DOHH2 (cell line): ENCODE data around the gene TTLL7.

ENCODE experiments used
- H3F3A ChIP-seq: fragments of 200-600 bp; sonication (generic), shearing (Covaris generic); 2 replicates; pipeline ENCODE4 v1.6.0; 2016; ENCODE audit warnings: antibody characterized with exemption, mild to moderate bottlenecking; ENCODE audit not compliant: control insufficient read depth, insufficient read depth
- H3K27ac ChIP-seq: fragments of 200-600 bp; sonication (generic); 2 replicates; pipeline ENCODE4 v1.5.1; 2014; ENCODE audit warnings: low read depth, mild to moderate bottlenecking, low read length, moderate library complexity
- H3K27me3 ChIP-seq: fragments of 200-600 bp; sonication (generic); 2 replicates; pipeline ENCODE4 v1.6.1; 2014; ENCODE audit warnings: mild to moderate bottlenecking, low read length, mixed read lengths; ENCODE audit not compliant: control insufficient read depth
- H3K36me3 ChIP-seq: fragments of 200-600 bp; sonication (generic); 2 replicates; pipeline ENCODE4 v1.6.1; 2014; ENCODE audit warnings: mild to moderate bottlenecking, low read length, moderate library complexity, mixed read lengths; ENCODE audit not compliant: control insufficient read depth
- H3K4me1 ChIP-seq: fragments of 200-600 bp; sonication (generic); 2 replicates; pipeline ENCODE4 v1.6.1; 2014; ENCODE audit warnings: mild to moderate bottlenecking, low read length, mixed read lengths; ENCODE audit not compliant: control insufficient read depth
- H3K4me2 ChIP-seq: fragments of 200-600 bp; sonication (generic); 2 replicates; pipeline ENCODE4 v1.6.0; 2014; ENCODE audit warnings: mild to moderate bottlenecking, low read length, moderate library complexity
- H3K4me3 ChIP-seq: fragments of 200-600 bp; sonication (generic); 2 replicates; pipeline ENCODE4 v1.5.1; 2014; ENCODE audit warnings: mild to moderate bottlenecking, low read length, mixed read lengths
- H3K79me2 ChIP-seq: fragments of 200-600 bp; sonication (generic); 2 replicates; pipeline ENCODE4 v1.6.1; 2014; ENCODE audit warnings: mild to moderate bottlenecking, low read length, mixed read lengths; ENCODE audit not compliant: control insufficient read depth
- H3K9me2 ChIP-seq: fragments of 200-600 bp; sonication (generic); replicated peaks from 2 replicates; pipeline ENCODE4 v1.6.1; 2014; ENCODE audit warnings: mild to moderate bottlenecking, low read length, mixed read lengths; ENCODE audit not compliant: control insufficient read depth
- H3K9me3 ChIP-seq: fragments of 200-600 bp; sonication (generic); 2 replicates; pipeline ENCODE4 v1.6.1; 2014; ENCODE audit warnings: antibody characterized with exemption, low read length, mixed read lengths; ENCODE audit not compliant: control insufficient read depth, insufficient read depth
- H4K20me1 ChIP-seq: fragments of 200-600 bp; sonication (generic); 2 replicates; pipeline ENCODE4 v1.6.0; 2014; ENCODE audit warnings: low read depth, mild to moderate bottlenecking, antibody characterized with exemption, low read length, moderate library complexity; ENCODE audit not compliant: control insufficient read depth, insufficient read depth
- CTCF ChIP-seq: fragments of 200-600 bp; sonication (generic); IDR thresholded peaks from one replicate; pipeline ENCODE4 v1.5.1; 2014; ENCODE audit warnings: antibody characterized with exemption, mild to moderate bottlenecking, low read depth, low read length; ENCODE audit not compliant: poor library complexity, severe bottlenecking
- EZH2phosphoT487 ChIP-seq: fragments of 200-600 bp; sonication (generic); IDR thresholded peaks from 2 replicates; pipeline ENCODE4 v1.6.1; 2017; ENCODE audit warnings: borderline replicate concordance, mild to moderate bottlenecking, antibody characterized with exemption, low read length, moderate library complexity, mixed read lengths

The TTLL7 gene

GRCh38 chr1:83834621-83835264 lies 164.2 kb downstream of the TTLL7 start:
- Histone ChIP-seq H3K27ac (no peak overlapping the region), H3K4me3 (no peak overlapping the region), H3K36me3 (no peaks in the 10 kb centered on the region), H3F3A (no peaks in the 10 kb centered on the region), H3K79me2 (no peaks in the 10 kb centered on the region), H3K4me2 (no peak overlapping the region), H3K9me2 (no peaks in the 10 kb centered on the region), H3K4me1 (no peaks in the 10 kb centered on the region), H4K20me1 (no peaks in the 10 kb centered on the region), H3K27me3 (no peaks in the 10 kb centered on the region), H3K9me3 (no peaks in the 10 kb centered on the region)
- no peak for TF ChIP-seq EZH2phosphoT487
- TF ChIP-seq CTCF: no peak

- Histone ChIP-seq H3K27ac (no peak overlapping the region), H3K27me3 (no peaks in the 10 kb centered on the region), H3K9me2 (no peaks in the 10 kb centered on the region), H3K36me3 (no peaks in the 10 kb centered on the region), H3K4me3 (no peak overlapping the region), H3F3A (no peaks in the 10 kb centered on the region), H3K4me2 (no peak overlapping the region), H4K20me1 (no peaks in the 10 kb centered on the region), H3K9me3 (no peaks in the 10 kb centered on the region), H3K79me2 (no peaks in the 10 kb centered on the region), H3K4me1 (no peaks in the 10 kb centered on the region)
- TF ChIP-seq EZH2phosphoT487 (no peak), CTCF (no peak)
These were observed 166.7 kb downstream of the TTLL7 start for GRCh38 chr1:83832194-83832593.

GRCh38 chr1:83829106-83829505 lies 169.8 kb downstream of the TTLL7 start:
- H3K4me1 ChIP-seq: no peaks in the 10 kb centered on the region
- no peak overlapping the region for H3K27ac ChIP-seq
- no peaks in the 10 kb centered on the region for H3K9me2 ChIP-seq
- H3K27me3 ChIP-seq: no peaks in the 10 kb centered on the region
- H3K79me2 ChIP-seq: no peaks in the 10 kb centered on the region
- no peaks in the 10 kb centered on the region for H3K36me3 ChIP-seq
- H3K9me3 ChIP-seq: no peaks in the 10 kb centered on the region
- no peaks in the 10 kb centered on the region for H4K20me1 ChIP-seq
- TF ChIP-seq CTCF: no peak
- TF ChIP-seq EZH2phosphoT487: no peak
- no peak overlapping the region for H3K4me3 ChIP-seq
- no peaks in the 10 kb centered on the region for H3F3A ChIP-seq
- no peak overlapping the region for H3K4me2 ChIP-seq
